ENCODE data around the gene SRPRA.
"Not testable (repeated sequence)": the region's sequence is repeated elsewhere in the genome, so short reads cannot be mapped to it uniquely, and the experiment has no call there.

The SRPRA gene

GRCh38 chr11:126256216-126256615 lies 12.5 kb downstream of the SRPRA start:
- Histone ChIP-seq H3K9me2 (replicated peaks; ENCODE audit: low read depth, low read length) (no peaks in the 10 kb centered on the region), H3K4me3 (ENCODE audit: low read length, poor library complexity, severe bottlenecking) (no peak overlapping the region), H3K9ac (ENCODE audit: low read depth, low read length, poor library complexity, severe bottlenecking) (no peak overlapping the region), H3K27me3 (ENCODE audit: insufficient read depth, low read length, poor library complexity, severe bottlenecking) (no peaks in the 10 kb centered on the region), H3F3A (ENCODE audit: low read depth) (no peaks in the 10 kb centered on the region), H3K36me3 (ENCODE audit: insufficient read depth, low read length) (peaks cover 54% of the 10 kb centered on the region; the same call in 1 of the 2 replicates), H3K4me2 (ENCODE audit: low read depth, low read length, poor library complexity, severe bottlenecking) (no peak overlapping the region), H3K4me1 (ENCODE audit: insufficient read depth, low read length, poor library complexity, severe bottlenecking) (no peaks in the 10 kb centered on the region), H3K79me2 (ENCODE audit: insufficient read depth, low read length) (no peaks in the 10 kb centered on the region), H3K9me3 (ENCODE audit: insufficient read depth, low read depth, low read length) (no peaks in the 10 kb centered on the region), H2AFZ (ENCODE audit: low read length) (no peak overlapping the region), H4K20me1 (ENCODE audit: insufficient read depth, low read length, poor library complexity, severe bottlenecking) (no peaks in the 10 kb centered on the region)
- no peak for TF ChIP-seq CTCF (conservative IDR thresholded peaks at IDR 0.05; ENCODE audit: low read length)
- no peak for TF ChIP-seq EZH2phosphoT487 (IDR thresholded peaks at IDR 0.05; ENCODE audit: borderline replicate concordance)

- H3K79me2 ChIP-seq (ENCODE audit: insufficient read depth, low read length); H4K20me1 ChIP-seq (ENCODE audit: insufficient read depth, low read length, poor library complexity, severe bottlenecking); H3K4me2 ChIP-seq (ENCODE audit: low read depth, low read length, poor library complexity, severe bottlenecking); H3K9me3 ChIP-seq (ENCODE audit: insufficient read depth, low read depth, low read length); H3K9me2 ChIP-seq (replicated peaks; ENCODE audit: low read depth, low read length); H3K4me1 ChIP-seq (ENCODE audit: insufficient read depth, low read length, poor library complexity, severe bottlenecking); H3K9ac ChIP-seq (ENCODE audit: low read depth, low read length, poor library complexity, severe bottlenecking); H3F3A ChIP-seq (ENCODE audit: low read depth); H3K27me3 ChIP-seq (ENCODE audit: insufficient read depth, low read length, poor library complexity, severe bottlenecking); H2AFZ ChIP-seq (ENCODE audit: low read length); H3K4me3 ChIP-seq (ENCODE audit: low read length, poor library complexity, severe bottlenecking): not testable (repeated sequence)
- H3K36me3 ChIP-seq (ENCODE audit: insufficient read depth, low read length), result peaks cover 55% of the 10 kb centered on the region; the same call in 1 of the 2 replicates
These were observed 13.2 kb downstream of the SRPRA start for GRCh38 chr11:126255507-126255906.

- Histone ChIP-seq H3K36me3 (ENCODE audit: insufficient read depth, low read length) (peaks cover 55% of the 10 kb centered on the region; the same call in 1 of the 2 replicates), H3K9me2 (replicated peaks; ENCODE audit: low read depth, low read length) (no peaks in the 10 kb centered on the region)
- no peak for TF ChIP-seq EZH2phosphoT487 (IDR thresholded peaks at IDR 0.05; ENCODE audit: borderline replicate concordance)
These were observed 13.9 kb downstream of the SRPRA start for GRCh38 chr11:126254819-126255218.

GRCh38 chr11:126253265-126253664 lies 15.4 kb downstream of the SRPRA start:
- Histone ChIP-seq H3K9ac (ENCODE audit: low read depth, low read length, poor library complexity, severe bottlenecking) (no peak overlapping the region), H3K27me3 (ENCODE audit: insufficient read depth, low read length, poor library complexity, severe bottlenecking) (no peaks in the 10 kb centered on the region), H3F3A (ENCODE audit: low read depth) (no peaks in the 10 kb centered on the region), H3K4me2 (ENCODE audit: low read depth, low read length, poor library complexity, severe bottlenecking) (no peak overlapping the region), H3K9me2 (replicated peaks; ENCODE audit: low read depth, low read length) (no peaks in the 10 kb centered on the region), H2AFZ (ENCODE audit: low read length) (no peak overlapping the region), H3K4me3 (ENCODE audit: low read length, poor library complexity, severe bottlenecking) (no peak overlapping the region), H3K79me2 (ENCODE audit: insufficient read depth, low read length) (no peaks in the 10 kb centered on the region), H3K9me3 (ENCODE audit: insufficient read depth, low read depth, low read length) (no peaks in the 10 kb centered on the region), H3K4me1 (ENCODE audit: insufficient read depth, low read length, poor library complexity, severe bottlenecking) (no peaks in the 10 kb centered on the region), H4K20me1 (ENCODE audit: insufficient read depth, low read length, poor library complexity, severe bottlenecking) (no peaks in the 10 kb centered on the region), H3K36me3 (ENCODE audit: insufficient read depth, low read length) (peaks cover 55% of the 10 kb centered on the region; the same call in 1 of the 2 replicates)
- no peak for TF ChIP-seq CTCF (conservative IDR thresholded peaks at IDR 0.05; ENCODE audit: low read length)
- no peak for TF ChIP-seq EZH2phosphoT487 (IDR thresholded peaks at IDR 0.05; ENCODE audit: borderline replicate concordance)

More at GRCh38 chr11:126254819-126255218, 13.9 kb downstream of the SRPRA start:
- Histone ChIP-seq H3K79me2 (ENCODE audit: insufficient read depth, low read length) (no peaks in the 10 kb centered on the region), H3K27me3 (ENCODE audit: insufficient read depth, low read length, poor library complexity, severe bottlenecking) (no peaks in the 10 kb centered on the region), H3K9me3 (ENCODE audit: insufficient read depth, low read depth, low read length) (no peaks in the 10 kb centered on the region), H2AFZ (ENCODE audit: low read length) (no peak overlapping the region), H3K4me2 (ENCODE audit: low read depth, low read length, poor library complexity, severe bottlenecking) (no peak overlapping the region), H3K9ac (ENCODE audit: low read depth, low read length, poor library complexity, severe bottlenecking) (no peak overlapping the region), H3K4me1 (ENCODE audit: insufficient read depth, low read length, poor library complexity, severe bottlenecking) (no peaks in the 10 kb centered on the region), H4K20me1 (ENCODE audit: insufficient read depth, low read length, poor library complexity, severe bottlenecking) (no peaks in the 10 kb centered on the region), H3F3A (ENCODE audit: low read depth) (no peaks in the 10 kb centered on the region), H3K4me3 (ENCODE audit: low read length, poor library complexity, severe bottlenecking) (no peak overlapping the region)

Measured in Loucy (cell line).